ENCODE data around the gene DNAJC3. TPM values are rescaled to one million over a fixed set of nuclear protein-coding genes. Genes with fewer than 3 reads are reported as not detected.

DNAJC3 gene
- total and polyA plus RNA-seq, 2 experiments from 2014 or later: 19.5 to 27.5 TPM

- Mint-ChIP-seq H3K27me3 (ENCODE audit: insufficient read depth, low read depth, poor library complexity) (no peaks in the 10 kb centered on the region), H3K9me3 (no peaks in the 10 kb centered on the region), H3K36me3 (ENCODE audit: low read depth) (no peaks in the 10 kb centered on the region), H3K4me1 (peaks cover 5% of the 10 kb centered on the region; the same call in 1 of the 3 replicates), H3K4me3 (no peak overlapping the region), H3K27ac (no peak overlapping the region)
- H3K27ac ChIP-seq (ENCODE audit: low read depth): no peak overlapping the region
- no peak overlapping the region for H2AFZ ChIP-seq
- peaks cover 6% of the 10 kb centered on the region; the same call in 1 of the 2 replicates for H3K4me1 ChIP-seq (ENCODE audit: insufficient read depth)
- TF ChIP-seq CTCF (conservative IDR thresholded peaks at IDR 0.05; ENCODE audit: low read depth in 2 of 2): peak; percentile 62 to 69
- TF ChIP-seq ZNF114 (CRISPR knock-in tag; IDR thresholded peaks at IDR 0.05): no peak
- TF ChIP-seq JUNB (IDR thresholded peaks at IDR 0.05; ENCODE audit: unreplicated experiment): no peak
- no peak overlapping the region for H3K4me3 ChIP-seq
- ATAC-seq: peak; percentile 48; the same call in 2 of the 3 replicates
- peaks cover 8% of the 10 kb centered on the region for H4K20me1 ChIP-seq (replicated peaks; ENCODE audit: insufficient read depth)
- no peaks in the 10 kb centered on the region for H3K27me3 ChIP-seq (ENCODE audit: insufficient read depth)
- peak; percentile 57 for DNase-seq (ENCODE audit: low spot score)
- no peak overlapping the region for H3K4me2 ChIP-seq
- H3K79me2 ChIP-seq (replicated peaks; ENCODE audit: insufficient read depth): peaks cover 51% of the 10 kb centered on the region
- no peaks in the 10 kb centered on the region; the same call in 1 of the 2 replicates for H3K36me3 ChIP-seq (ENCODE audit: insufficient read depth)
- no peaks in the 10 kb centered on the region for H3F3A ChIP-seq (replicated peaks; ENCODE audit: low read depth)
- H3K9me2 ChIP-seq (ENCODE audit: insufficient read depth): peaks cover 4% of the 10 kb centered on the region; the same call in 1 of the 2 replicates
Observed at GRCh38 chr13:95704510-95704909, 27.6 kb downstream of the DNAJC3 start.

- Mint-ChIP-seq H3K9me3 (no peaks in the 10 kb centered on the region), H3K4me1 (no peaks in the 10 kb centered on the region), H3K27ac (no peak overlapping the region), H3K36me3 (ENCODE audit: low read depth) (peaks cover 15% of the 10 kb centered on the region; the same call in 2 of the 3 replicates), H3K27me3 (ENCODE audit: insufficient read depth, low read depth, poor library complexity) (no peaks in the 10 kb centered on the region), H3K4me3 (no peak overlapping the region)
- Histone ChIP-seq H3K36me3 (ENCODE audit: insufficient read depth) (no peaks in the 10 kb centered on the region; the same call in 1 of the 2 replicates), H3K9me2 (ENCODE audit: insufficient read depth) (peaks cover 4% of the 10 kb centered on the region; the same call in 1 of the 2 replicates), H3K4me1 (ENCODE audit: insufficient read depth) (no peaks in the 10 kb centered on the region), H3K79me2 (replicated peaks; ENCODE audit: insufficient read depth) (peaks cover 33% of the 10 kb centered on the region), H4K20me1 (replicated peaks; ENCODE audit: insufficient read depth) (peaks cover 8% of the 10 kb centered on the region), H3F3A (replicated peaks; ENCODE audit: low read depth) (no peaks in the 10 kb centered on the region), H2AFZ (no peak overlapping the region), H3K27ac (ENCODE audit: low read depth) (no peak overlapping the region), H3K4me3 (no peak overlapping the region), H3K4me2 (no peak overlapping the region), H3K27me3 (ENCODE audit: insufficient read depth) (no peaks in the 10 kb centered on the region)
- TF ChIP-seq EZH2 (IDR thresholded peaks at IDR 0.05; ENCODE audit: low read depth, unreplicated experiment): no peak
- TF ChIP-seq NANOG (IDR thresholded peaks at IDR 0.05; ENCODE audit: borderline replicate concordance): no peak
- ATAC-seq (no peak), DNase-seq (ENCODE audit: low spot score) (no peak)
Observed at GRCh38 chr13:95706356-95706755, 29.4 kb downstream of the DNAJC3 start.

- ATAC-seq: no peak
- no peak for TF ChIP-seq NANOG (IDR thresholded peaks at IDR 0.05; ENCODE audit: borderline replicate concordance)
- no peak for TF ChIP-seq EZH2 (IDR thresholded peaks at IDR 0.05; ENCODE audit: low read depth, unreplicated experiment)
- no peak for TF ChIP-seq CREB1 (CRISPR knock-in tag; IDR thresholded peaks at IDR 0.05; ENCODE audit: low read depth)
- no peak for TF ChIP-seq ETS1 (IDR thresholded peaks at IDR 0.05)
- no peak for TF ChIP-seq ZNF331 (CRISPR knock-in tag; IDR thresholded peaks at IDR 0.05; ENCODE audit: low read depth)
- no peak for TF ChIP-seq JUNB (IDR thresholded peaks at IDR 0.05; ENCODE audit: unreplicated experiment)
- TF ChIP-seq REST (IDR thresholded peaks at IDR 0.05; ENCODE audit: unreplicated experiment): no peak
- no peak for TF ChIP-seq POLR2AphosphoS5 (IDR thresholded peaks at IDR 0.05; ENCODE audit: low read depth)
- TF ChIP-seq CTCF (conservative IDR thresholded peaks at IDR 0.05; ENCODE audit: low read depth in 2 of 2): no peak
- no peak for TF ChIP-seq ZNF114 (CRISPR knock-in tag; IDR thresholded peaks at IDR 0.05)
Observed at GRCh38 chr13:95707035-95707434, 30.1 kb downstream of the DNAJC3 start.

More at GRCh38 chr13:95707035-95707434, 30.1 kb downstream of the DNAJC3 start:
- Histone ChIP-seq H3K79me2 (replicated peaks; ENCODE audit: insufficient read depth) (peaks cover 26% of the 10 kb centered on the region), H3K9me2 (ENCODE audit: insufficient read depth) (peaks cover 4% of the 10 kb centered on the region; the same call in 1 of the 2 replicates), H4K20me1 (replicated peaks; ENCODE audit: insufficient read depth) (peaks cover 8% of the 10 kb centered on the region), H2AFZ (no peak overlapping the region), H3K27me3 (ENCODE audit: insufficient read depth) (no peaks in the 10 kb centered on the region), H3F3A (replicated peaks; ENCODE audit: low read depth) (no peaks in the 10 kb centered on the region), H3K4me3 (no peak overlapping the region), H3K4me2 (no peak overlapping the region), H3K4me1 (ENCODE audit: insufficient read depth) (no peaks in the 10 kb centered on the region), H3K27ac (ENCODE audit: low read depth) (no peak overlapping the region), H3K36me3 (ENCODE audit: insufficient read depth) (no peaks in the 10 kb centered on the region; the same call in 1 of the 2 replicates)
- H3K27me3 Mint-ChIP-seq (ENCODE audit: insufficient read depth, low read depth, poor library complexity): no peaks in the 10 kb centered on the region
- H3K4me1 Mint-ChIP-seq: no peaks in the 10 kb centered on the region
- DNase-seq (ENCODE audit: low spot score): no peak
- peaks cover 16% of the 10 kb centered on the region; the same call in 2 of the 3 replicates for H3K36me3 Mint-ChIP-seq (ENCODE audit: low read depth)
- no peaks in the 10 kb centered on the region for H3K9me3 Mint-ChIP-seq
- H3K4me3 Mint-ChIP-seq: no peak overlapping the region
- no peak overlapping the region for H3K27ac Mint-ChIP-seq

Measured in GM23338 (cell line).